ENCODE data around the gene ZYG11A.

GRCh38 chr1:52917156-52917555 lies 74.6 kb downstream of the ZYG11A start:
- TF ChIP-seq TCF7L2 (IDR thresholded peaks at IDR 0.05; ENCODE audit: borderline replicate concordance, low read depth, low read length) = no peak
- TF ChIP-seq ZNF544 (tag by site-specific recombination; IDR thresholded peaks at IDR 0.05) = no peak
- no peak for TF ChIP-seq ZNF561 (tag by site-specific recombination; IDR thresholded peaks at IDR 0.05; ENCODE audit: borderline replicate concordance)
- TF ChIP-seq BCL11A (tag by site-specific recombination; IDR thresholded peaks at IDR 0.05; ENCODE audit: low read depth) = no peak
- no peak for TF ChIP-seq ZNF670 (tag by site-specific recombination; IDR thresholded peaks at IDR 0.05; ENCODE audit: low read depth)
- no peak for TF ChIP-seq ZNF366 (tag by site-specific recombination; conservative IDR thresholded peaks at IDR 0.05)
